Transverse colon (tissue), 4 donors: Measurements from ENCODE around the gene FLYWCH2.

ENCODE experiments used
- POLR2AphosphoS5 ChIP-seq, 3 donors: sonication (generic); formaldehyde crosslinking; IDR thresholded peaks; one replicate each; pipeline ENCODE4 v1.6.1; 2016; ENCODE audit warnings: antibody characterized with exemption in 3 of 3
- TF ChIP-seq, protein P1 (sequence below), 5 experiments: fragments of 200-600 bp in 3 of 5; fragments of 450-650 bp in 2 of 5; sonication (generic) in 3 of 5; IDR thresholded peaks; 1 replicate in 2 of 5; 2 replicates in 3 of 5; pipeline ENCODE4 v1.5.1; 2016 to 2017; ENCODE audit warnings: antibody characterized with exemption in 5 of 5, inconsistent platforms in 3 of 5, mild to moderate bottlenecking in 2 of 5, moderate library complexity in 1 of 5

DNA sequence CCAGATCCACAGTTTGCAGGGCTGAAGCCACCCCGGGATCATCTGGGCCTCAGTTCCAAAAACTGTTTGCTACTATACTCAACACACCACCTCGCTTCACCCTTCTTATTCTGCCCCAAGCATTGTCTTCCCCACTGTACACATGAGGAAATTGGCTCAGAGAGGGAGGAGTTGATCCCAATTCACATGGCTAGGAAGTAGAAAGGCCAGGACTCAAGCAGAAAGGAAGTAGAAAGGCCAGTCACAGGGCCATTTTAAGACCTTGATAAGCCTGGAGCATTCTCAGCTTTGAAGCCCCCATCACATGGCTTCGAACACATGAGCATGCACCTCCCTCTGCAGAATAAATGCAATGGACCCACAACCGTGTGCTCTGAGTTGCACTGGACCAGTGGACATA is 17.4 kb upstream of the FLYWCH2 start:
- TF ChIP-seq, protein P1, sequence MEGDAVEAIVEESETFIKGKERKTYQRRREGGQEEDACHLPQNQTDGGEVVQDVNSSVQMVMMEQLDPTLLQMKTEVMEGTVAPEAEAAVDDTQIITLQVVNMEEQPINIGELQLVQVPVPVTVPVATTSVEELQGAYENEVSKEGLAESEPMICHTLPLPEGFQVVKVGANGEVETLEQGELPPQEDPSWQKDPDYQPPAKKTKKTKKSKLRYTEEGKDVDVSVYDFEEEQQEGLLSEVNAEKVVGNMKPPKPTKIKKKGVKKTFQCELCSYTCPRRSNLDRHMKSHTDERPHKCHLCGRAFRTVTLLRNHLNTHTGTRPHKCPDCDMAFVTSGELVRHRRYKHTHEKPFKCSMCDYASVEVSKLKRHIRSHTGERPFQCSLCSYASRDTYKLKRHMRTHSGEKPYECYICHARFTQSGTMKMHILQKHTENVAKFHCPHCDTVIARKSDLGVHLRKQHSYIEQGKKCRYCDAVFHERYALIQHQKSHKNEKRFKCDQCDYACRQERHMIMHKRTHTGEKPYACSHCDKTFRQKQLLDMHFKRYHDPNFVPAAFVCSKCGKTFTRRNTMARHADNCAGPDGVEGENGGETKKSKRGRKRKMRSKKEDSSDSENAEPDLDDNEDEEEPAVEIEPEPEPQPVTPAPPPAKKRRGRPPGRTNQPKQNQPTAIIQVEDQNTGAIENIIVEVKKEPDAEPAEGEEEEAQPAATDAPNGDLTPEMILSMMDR (IDR thresholded peaks at IDR 0.05): no peak
- no peak for TF ChIP-seq POLR2AphosphoS5 (IDR thresholded peaks at IDR 0.05)
